NCI-H2171 treated with DMSO at 0.1 percent for 48 hours (cell line): Measurements from ENCODE around the gene ZNF607.
"Not testable (repeated sequence)": the region's sequence is repeated elsewhere in the genome, so short reads cannot be mapped to it uniquely, and the experiment has no call there.

Experiments
- DNase-seq: peaks from one replicate; lab custom pipeline; 2025; lab: John Stamatoyannopoulos, UW

Gene ZNF607

DNA sequence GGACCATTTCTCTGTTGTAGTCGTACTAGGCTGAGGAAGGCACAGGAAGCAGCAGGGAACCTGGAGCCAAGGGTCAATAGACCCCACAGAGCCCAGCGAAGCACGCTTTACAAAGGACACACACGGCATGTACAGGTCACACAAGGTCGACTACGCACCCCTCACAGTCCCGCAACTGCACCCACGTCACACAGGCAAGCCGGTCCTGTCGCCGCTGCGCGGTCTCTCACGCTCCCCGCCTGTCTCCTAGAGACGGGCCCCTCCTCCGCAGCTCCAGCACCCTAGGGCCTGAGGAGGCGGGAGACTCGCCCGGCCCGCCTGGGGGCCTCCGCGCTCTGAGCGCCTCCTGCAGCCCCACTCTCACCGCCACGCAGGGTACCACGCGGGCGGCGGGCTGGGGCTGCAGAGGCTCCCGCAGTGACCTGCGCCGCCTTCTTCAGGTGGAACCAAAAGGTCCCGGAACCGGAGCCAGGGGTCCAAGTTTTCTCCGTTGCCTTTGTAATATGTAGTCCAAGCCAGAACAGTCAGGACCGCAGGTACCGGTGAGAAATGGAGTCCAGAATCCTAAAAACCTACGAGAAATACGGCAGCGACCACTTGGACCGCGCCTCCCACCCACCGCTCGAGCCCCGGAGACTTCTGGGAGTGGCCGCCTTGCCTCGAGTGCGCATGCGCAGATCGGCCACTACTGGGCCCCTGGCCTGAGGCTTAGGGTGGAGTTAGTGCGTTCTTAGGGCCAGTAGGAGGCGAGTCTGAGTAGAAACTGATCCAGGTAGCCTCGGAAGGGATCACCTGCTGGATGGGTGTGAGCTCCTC, at the start of gene ZNF607:
Gene ZNF607 (minus strand): TSS at position 651 of the 816 bp plus-strand sequence. CDS start 8,143 bp downstream, outside the sequence.
- peak; percentile 98 for DNase-seq

DNA sequence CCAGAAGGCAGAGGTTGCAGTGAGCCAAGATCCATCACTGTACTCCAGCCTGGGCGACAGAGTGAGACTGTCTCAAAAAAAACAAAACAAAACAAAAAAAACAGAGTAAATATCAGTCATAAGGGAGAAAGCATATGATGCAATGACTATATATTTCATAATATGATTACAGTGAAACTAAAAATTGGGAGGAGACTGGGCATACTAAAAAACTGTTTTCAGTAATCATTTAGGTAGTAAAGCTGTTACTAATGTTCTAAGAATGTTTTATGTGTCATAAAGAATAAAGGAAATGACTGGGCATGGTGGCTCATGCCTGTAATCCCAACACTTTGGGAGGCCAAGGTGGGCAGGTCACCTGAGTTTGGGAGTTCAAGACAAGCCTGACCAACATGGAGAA, 43.9 kb upstream of the ZNF607 start:
- DNase-seq, result no peak

DNA sequence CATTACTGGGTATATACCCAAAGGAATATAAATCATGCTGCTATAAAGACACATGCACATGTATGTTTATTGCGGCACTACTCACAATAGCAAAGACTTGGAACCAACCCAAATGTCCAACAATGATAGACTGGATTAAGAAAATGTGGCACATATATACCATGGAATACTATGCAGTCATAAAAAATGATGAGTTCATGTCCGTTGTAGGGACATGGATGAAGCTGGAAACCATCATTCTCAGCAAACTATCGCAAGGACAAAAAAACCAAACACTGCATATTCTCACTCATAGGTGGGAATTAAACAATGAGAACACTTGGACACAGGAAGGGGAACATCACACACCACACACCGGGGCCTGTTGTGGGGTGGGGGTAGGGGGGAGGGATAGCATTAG, 38.1 kb upstream of the ZNF607 start:
- DNase-seq, result not testable (repeated sequence)

DNA sequence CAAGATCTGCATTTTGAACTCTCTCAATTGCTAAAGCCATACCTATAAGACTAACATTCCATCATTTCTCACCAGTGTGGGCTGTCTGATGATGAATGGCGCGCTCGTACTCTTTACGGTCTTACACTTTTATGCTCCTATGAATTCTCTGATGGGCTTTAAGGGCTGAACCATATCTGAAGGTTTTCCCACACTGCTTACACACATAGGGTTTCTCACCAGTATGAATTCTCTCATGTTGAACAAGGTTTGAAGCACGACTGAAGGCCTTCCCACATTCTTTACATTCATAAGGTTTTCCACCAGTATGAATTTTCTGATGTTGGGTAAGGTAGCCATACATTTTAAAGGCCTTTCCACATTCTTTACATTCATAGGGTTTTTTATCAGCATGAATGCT, 18.8 kb upstream of the ZNF607 start:
- no peak for DNase-seq

- DNase-seq, result no peak
Observed at GRCh38 chr19:37725181-37725580, 5.6 kb upstream of the ZNF607 start.

DNA sequence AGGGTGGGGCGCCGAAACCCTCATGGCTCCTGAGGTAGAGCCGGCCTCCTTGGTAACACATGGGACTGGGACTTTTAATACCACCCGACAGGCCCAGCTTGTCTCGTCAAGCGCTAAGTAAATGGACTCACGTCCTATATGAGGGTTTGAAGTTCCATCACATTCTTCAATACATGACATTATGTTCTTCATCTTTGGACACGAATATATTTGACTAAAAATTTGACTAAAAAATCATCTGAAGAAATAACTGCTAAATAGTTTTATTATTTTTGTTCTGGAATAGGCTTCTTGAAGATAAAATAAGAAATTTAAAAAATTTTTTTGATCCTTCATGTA, 335 bp upstream of the ZNF607 start:
- no peak for DNase-seq

DNA sequence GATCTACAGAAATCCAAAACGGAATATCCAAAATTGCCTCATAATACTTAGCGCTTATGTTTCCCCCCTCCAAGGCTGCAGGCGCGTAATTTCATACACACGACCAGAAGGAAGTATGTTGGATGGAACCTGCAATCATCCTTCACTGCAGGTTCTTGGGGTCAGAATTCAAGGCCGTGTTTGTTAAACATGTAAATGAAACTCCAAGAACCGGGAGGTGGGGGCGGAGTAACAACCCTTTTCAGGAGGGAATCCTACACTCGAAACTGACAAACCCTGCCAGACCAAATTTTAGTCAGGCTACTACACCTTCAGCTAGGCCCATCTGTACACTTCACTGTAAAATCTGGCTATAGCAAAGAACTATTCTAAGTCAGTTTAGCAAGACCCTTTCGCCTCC, 1.3 kb downstream of the ZNF607 start:
- no peak for DNase-seq

- no peak for DNase-seq
Observed at GRCh38 chr19:37716140-37716539, 3.4 kb downstream of the ZNF607 start.

GRCh38 chr19:37706052-37706605, 13.4 kb downstream of the ZNF607 start:
- DNase-seq, result no peak

DNA sequence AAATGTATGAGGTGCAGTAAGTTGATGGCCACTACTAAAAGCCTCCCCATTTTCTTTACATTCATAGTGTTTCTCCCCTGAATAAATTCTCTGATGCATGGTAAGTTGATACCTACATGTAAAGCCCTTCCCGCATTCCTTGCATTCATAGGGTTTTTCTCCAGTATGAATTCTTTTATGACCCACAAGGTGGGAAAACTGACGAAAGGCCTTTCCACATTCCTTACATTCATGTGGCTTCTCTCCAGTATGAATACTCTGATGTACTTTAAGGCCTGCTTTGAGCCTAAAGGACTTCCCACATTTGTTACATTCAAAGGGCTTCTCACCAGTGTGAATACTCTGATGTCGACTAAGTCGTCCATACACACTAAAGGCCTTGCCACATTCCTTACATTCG, 20.5 kb downstream of the ZNF607 start:
- no peak for DNase-seq

DNA sequence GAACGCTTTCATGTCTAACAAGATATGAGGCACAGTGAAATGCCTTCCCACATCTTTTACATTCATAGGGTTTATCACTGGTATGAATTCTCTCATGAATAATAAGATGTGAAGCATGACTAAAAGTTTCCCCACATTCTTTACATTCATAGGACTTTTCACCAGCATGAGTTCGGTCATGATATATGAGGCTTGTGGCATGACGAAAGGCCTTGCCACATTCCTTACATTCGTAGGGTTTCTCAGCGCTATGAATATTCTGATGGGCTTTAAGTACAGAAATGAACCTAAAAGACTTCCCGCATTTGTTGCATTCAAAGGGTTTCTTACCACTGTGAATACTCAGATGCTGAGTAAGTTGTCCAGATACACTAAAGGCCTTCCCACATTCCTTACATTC, 21.3 kb downstream of the ZNF607 start:
- DNase-seq, result no peak

DNA sequence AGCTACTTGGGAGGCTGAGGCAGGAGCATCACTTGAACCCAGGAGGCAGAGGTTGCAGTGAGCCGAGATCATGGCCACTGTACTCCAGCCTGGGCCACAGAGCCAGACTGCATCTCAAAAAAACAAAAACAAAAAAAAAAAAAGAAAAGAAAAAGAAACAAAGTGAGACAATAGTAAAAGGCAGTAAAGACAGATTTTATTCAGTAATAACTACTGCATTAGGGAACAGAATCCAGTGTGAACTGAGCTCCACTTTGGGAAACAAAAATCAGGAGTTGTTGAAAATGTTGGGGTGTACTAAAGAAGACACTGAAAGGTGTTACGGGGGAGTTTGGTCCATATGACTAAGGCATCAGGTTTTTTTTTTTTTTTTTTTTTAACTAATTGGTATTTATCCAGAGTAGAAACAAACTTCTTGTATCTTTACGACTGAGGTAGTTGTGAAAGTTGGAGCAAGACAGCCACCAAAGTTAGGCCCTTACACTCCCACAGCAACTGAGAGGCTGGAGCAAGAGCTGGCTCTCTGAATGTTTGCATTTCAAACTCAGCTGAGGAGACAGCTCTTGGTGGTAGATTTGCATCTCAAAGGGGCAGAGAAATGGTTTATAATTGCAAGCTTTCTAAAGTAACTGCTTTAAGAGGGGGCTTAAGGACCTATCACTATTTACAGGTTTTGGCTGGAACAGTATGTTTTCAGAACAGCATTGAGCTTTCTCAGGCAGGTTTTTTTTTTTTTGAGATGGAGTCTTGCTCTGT, 24.2 kb downstream of the ZNF607 start:
- no peak for DNase-seq

- DNase-seq, result no peak
Observed at GRCh38 chr19:37692956-37693620, 26.5 kb downstream of the ZNF607 start.

DNA sequence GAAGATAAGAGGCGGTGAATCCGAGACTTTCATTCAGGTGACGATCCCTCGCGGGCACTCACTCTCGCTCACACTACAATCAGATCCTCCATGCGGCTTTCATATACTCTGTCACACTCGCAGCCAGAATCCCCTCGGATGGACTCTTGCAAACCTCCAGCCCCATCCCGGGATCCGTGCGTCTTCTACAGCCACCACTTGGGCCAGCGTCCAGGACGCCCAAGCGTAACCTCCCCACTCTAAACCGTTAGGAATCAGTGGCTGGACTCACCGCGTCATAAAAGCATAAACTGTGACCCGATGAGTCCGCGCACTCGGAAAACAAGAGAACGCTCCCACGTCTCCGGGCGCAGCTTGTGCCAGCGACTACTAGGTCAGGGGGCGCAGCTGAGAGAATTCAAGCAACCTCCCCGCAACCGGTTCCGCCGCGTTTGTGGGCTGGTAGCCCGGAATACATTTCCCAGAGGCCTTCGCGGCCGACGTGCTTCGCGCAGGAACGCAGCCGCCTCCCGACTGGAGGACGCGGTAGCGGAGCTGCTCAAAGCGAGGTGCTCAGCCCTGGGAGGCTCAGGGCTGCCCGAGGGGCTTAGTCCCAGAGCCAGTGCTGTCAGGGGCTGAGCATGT, 27.6 kb downstream of the ZNF607 start:
- DNase-seq, result peak; percentile 89

GRCh38 chr19:37683520-37683919, 36.0 kb downstream of the ZNF607 start:
- no peak for DNase-seq

GRCh38 chr19:37669450-37669914, 50.1 kb downstream of the ZNF607 start:
- DNase-seq, result no peak

DNA sequence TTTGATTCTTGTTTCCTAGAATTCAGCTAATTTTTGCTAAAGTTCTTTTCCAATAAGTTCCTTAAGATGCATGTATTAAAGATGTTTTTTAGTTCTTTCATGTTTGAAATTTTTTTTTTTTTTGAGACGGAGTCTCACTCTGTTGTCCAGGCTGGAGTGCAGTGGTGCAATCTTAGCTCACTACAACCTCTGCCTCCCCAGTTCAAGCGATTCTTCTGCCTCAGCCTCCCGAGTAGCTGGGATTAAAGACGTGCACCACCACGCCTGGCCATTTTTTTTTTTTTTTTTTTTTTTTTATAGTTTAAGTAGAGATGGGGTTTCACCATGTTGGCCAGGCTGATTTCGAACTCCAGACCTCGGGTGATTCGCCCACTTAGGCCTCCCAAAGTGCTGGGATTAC, 62.4 kb downstream of the ZNF607 start:
- not testable (repeated sequence) for DNase-seq

DNA sequence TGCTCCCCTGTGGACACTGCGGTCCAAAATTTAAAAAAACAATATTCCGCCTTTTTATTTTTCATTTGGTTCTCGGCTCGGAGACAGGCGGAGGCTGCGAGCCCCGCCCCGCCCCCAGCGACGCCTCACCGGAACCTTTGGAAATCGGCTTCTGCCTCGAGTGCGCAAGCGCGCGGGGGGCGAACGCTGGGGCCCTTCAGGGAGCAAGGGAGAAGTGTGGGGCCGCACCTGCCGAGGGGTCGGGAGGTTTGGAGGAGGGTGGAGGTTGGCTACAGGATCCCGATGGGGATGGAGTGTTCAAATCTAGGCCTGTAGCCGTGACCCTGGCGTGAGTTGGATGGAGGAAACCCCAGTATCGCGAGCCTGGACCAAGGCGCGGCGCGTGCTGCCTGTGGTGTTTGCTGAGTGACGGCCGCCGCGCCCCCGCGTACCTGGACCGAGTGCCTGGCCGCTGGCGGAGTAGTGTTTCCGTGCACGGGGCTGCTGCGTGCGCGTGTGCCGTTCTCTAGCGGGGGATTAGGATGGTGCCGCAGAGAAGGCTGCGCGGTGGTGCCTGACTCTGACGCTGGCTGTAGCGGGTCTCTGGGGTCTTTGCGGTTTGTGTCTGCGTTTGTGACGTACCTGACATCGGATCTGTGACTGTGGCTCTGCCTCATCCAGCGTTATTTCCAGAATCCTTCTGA, 63.7 kb downstream of the ZNF607 start:
- peak; percentile 93 for DNase-seq

- peak; percentile 83 for DNase-seq
Observed at GRCh38 chr19:37655301-37655688, 64.3 kb downstream of the ZNF607 start, which contains the start of gene ZFP30. Gene ZFP30, minus strand, starts transcription at chr19:37655465. Its CDS starts 7,643 bp downstream, at chr19:37647822.

DNA sequence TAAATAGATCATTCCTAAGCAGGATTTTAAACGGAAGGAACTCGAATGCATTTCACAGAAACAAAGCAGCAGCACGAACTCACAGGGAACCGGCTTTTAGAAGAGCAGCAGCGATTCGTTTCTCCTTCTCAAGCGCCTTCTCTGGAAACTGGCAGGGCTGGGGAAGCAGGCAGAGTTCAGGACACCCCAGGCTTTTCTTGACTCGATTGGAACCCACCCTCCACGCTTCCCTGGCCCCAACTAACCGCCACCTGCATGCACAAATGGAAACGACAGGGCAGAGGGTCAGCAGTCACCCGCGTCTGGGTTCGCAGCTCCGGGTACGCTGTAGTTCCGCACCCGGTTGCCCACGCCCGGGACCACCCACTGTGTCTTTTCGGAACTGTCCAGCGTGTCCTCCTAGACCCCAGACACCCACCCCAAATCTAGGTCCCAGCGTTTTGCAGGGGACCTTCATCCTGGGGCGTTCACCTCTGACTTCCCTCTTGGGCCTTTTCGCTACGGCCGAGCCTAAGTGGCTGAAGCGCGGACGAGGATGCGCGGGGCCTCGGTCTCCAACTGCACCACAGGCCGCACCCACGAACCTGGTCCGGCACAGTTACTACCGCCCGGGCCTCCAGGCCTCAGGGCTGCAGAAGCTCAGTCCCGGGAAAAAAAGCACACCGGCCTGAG, 64.8 kb downstream of the ZNF607 start:
- peak; percentile 57 for DNase-seq

GRCh38 chr19:37654118-37654517, 65.4 kb downstream of the ZNF607 start:
- DNase-seq, result no peak
